HCT116 (cell line): ENCODE data around the gene RNF175. TPM values are rescaled to one million over a fixed set of nuclear protein-coding genes. Genes with fewer than 3 reads are reported as not detected.
A peak's percentile ranks its signal among the peaks of the same experiment; 100 is the strongest.

Experiments
- ATAC-seq: fragments of 200-7000 bp; cut with Tn5 transposase; 2 replicates; pipeline ENCODE4 v1.9.1; 2020; ENCODE audit warnings: mild to moderate bottlenecking, moderate library complexity
- BruUV-seq: library from RNA; stranded (reverse); fragments of 400-500 nt; replicated peaks from 2 replicates; lab custom pipeline; 2021; lab: Mats Ljungman, UMichigan
- CTCF ChIA-PET: fragments of 300-600 bp; sonication (Branson Sonifier 250); formaldehyde crosslinking; loops from one replicate; lab custom pipeline; 2021; ENCODE audit warnings: antibody characterized with exemption; lab: Charles Lee
- POLR2A ChIA-PET: fragments of 300-600, 350-600 bp; sonication (Branson Sonifier 250); formaldehyde crosslinking; loops from one replicate; lab custom pipeline; 2021; ENCODE audit warnings: antibody characterized with exemption; lab: Charles Lee
- RAD21 ChIA-PET, 2 experiments: fragments of 300-600 bp; sonication (Branson Sonifier 250); formaldehyde crosslinking; loops; one replicate each; lab custom pipeline; 2023; ENCODE audit warnings: low total read pairs in 2 of 2; ENCODE audit not compliant: uncharacterized antibody in 2 of 2, unreplicated experiment in 2 of 2, low non-redundant PET in 1 of 2; lab: Charles Lee
- DNase-seq: peaks from one replicate; pipeline ENCODE4 v3.0.0-alpha.2; 2010; ENCODE audit warnings: low read depth, low spot score
- H2AFZ ChIP-seq: fragments of 200-600 bp; shearing (Covaris generic), sonication (generic); 2 replicates; pipeline ENCODE4 v1.6.1; 2017; ENCODE audit warnings: low read depth, mixed run types, mixed read lengths, antibody characterized with exemption, low read length; ENCODE audit not compliant: poor library complexity, severe bottlenecking
- H3K27ac ChIP-seq: 2 replicates; pipeline ENCODE4 v1.5.1; 2012; ENCODE audit warnings: low read depth, low read length
- H3K27me3 ChIP-seq: fragments of 200-600 bp; sonication (generic); 2 replicates; pipeline ENCODE4 v1.6.1; 2016; ENCODE audit warnings: mixed run types, low read length, mixed read lengths; ENCODE audit not compliant: insufficient read depth
- H3K36me3 ChIP-seq, 2 experiments: fragments of 200-500 bp in 1 of 2; fragments of 200-600 bp in 1 of 2; sonication (Bioruptor generic) in 1 of 2; sonication (generic) in 1 of 2; 2 replicates each; pipeline versions ENCODE4 v1.5.1 to v1.6.1; 2014 to 2016; ENCODE audit warnings: low read length in 2 of 2, inconsistent platforms in 1 of 2, mixed read lengths in 1 of 2, mixed run types in 1 of 2; ENCODE audit not compliant: insufficient read depth in 2 of 2, control insufficient read depth in 1 of 2
- H3K4me1 ChIP-seq, 2 experiments: fragments of 200-600 bp in 1 of 2; sonication (generic) in 1 of 2; 2 replicates each; pipeline versions ENCODE4 v1.5.1 to v1.6.1; 2012 to 2017; ENCODE audit warnings: low read length in 2 of 2, inconsistent platforms in 1 of 2, mild to moderate bottlenecking in 1 of 2, mixed read lengths in 1 of 2, mixed run types in 1 of 2, moderate library complexity in 1 of 2; ENCODE audit not compliant: insufficient read depth in 2 of 2, control insufficient read depth in 1 of 2
- H3K4me2 ChIP-seq: fragments of 200-600 bp; sonication (generic); 2 replicates; pipeline ENCODE4 v1.6.1; 2017; ENCODE audit warnings: mixed run types, low read length, mixed read lengths
- H3K4me3 ChIP-seq, 2 experiments: fragments of 200-600 bp in 1 of 2; sonication (generic) in 1 of 2; replicated peaks in 1 of 2; 2 replicates each; pipeline ENCODE4 v1.5.1; 2011 to 2016; ENCODE audit warnings: low read length in 2 of 2, control low read depth in 1 of 2, low read depth in 1 of 2, mild to moderate bottlenecking in 1 of 2, mixed read lengths in 1 of 2, mixed run types in 1 of 2
- H3K79me2 ChIP-seq: fragments of 200-600 bp; sonication (generic); 2 replicates; pipeline ENCODE4 v1.6.1; 2017; ENCODE audit warnings: mild to moderate bottlenecking, mixed run types, low read length, moderate library complexity, mixed read lengths; ENCODE audit not compliant: insufficient read depth
- H3K9ac ChIP-seq: fragments of 200-600 bp; sonication (generic); 2 replicates; pipeline ENCODE4 v1.6.1; 2016; ENCODE audit warnings: low read length, mixed read lengths
- H3K9me2 ChIP-seq: fragments of 200-600 bp; sonication (generic), shearing (Covaris generic); 2 replicates; pipeline ENCODE4 v1.6.1; 2017; ENCODE audit warnings: mixed run types, mild to moderate bottlenecking, moderate library complexity; ENCODE audit not compliant: insufficient read depth
- H3K9me3 ChIP-seq, 2 experiments: fragments of 200-500 bp in 1 of 2; fragments of 200-600 bp in 1 of 2; sonication (Bioruptor generic) in 1 of 2; sonication (generic) in 1 of 2; 2 replicates each; pipeline ENCODE4 v1.6.1; 2014 to 2017; ENCODE audit warnings: low read length in 2 of 2, mixed read lengths in 2 of 2, inconsistent platforms in 1 of 2, low read depth in 1 of 2, mild to moderate bottlenecking in 1 of 2, mixed run types in 1 of 2, moderate library complexity in 1 of 2; ENCODE audit not compliant: control insufficient read depth in 1 of 2, insufficient read depth in 1 of 2
- H4K20me1 ChIP-seq: fragments of 200-600 bp; sonication (generic), shearing (Covaris generic); 2 replicates; pipeline ENCODE4 v1.6.1; 2017; ENCODE audit warnings: mixed run types, mild to moderate bottlenecking, moderate library complexity; ENCODE audit not compliant: insufficient read depth
- CEBPB ChIP-seq: IDR thresholded peaks from 2 replicates; pipeline ENCODE4 v1.6.1; 2012; ENCODE audit warnings: low read depth
- CTCF ChIP-seq, 3 experiments: fragments of 200-600 bp in 1 of 3; sonication (generic) in 1 of 3; IDR thresholded peaks in 2 of 3; conservative IDR thresholded peaks in 1 of 3; 2 replicates each; pipeline ENCODE4 v1.5.1; 2012 to 2017; ENCODE audit warnings: low read depth in 2 of 3, low read length in 2 of 3, antibody characterized with exemption in 1 of 3, borderline replicate concordance in 1 of 3, control low read depth in 1 of 3, mild to moderate bottlenecking in 1 of 3, mixed read lengths in 1 of 3, mixed run types in 1 of 3, moderate library complexity in 1 of 3; ENCODE audit not compliant: insufficient read depth in 1 of 3
- EGR1 ChIP-seq: IDR thresholded peaks from 2 replicates; pipeline ENCODE4 v1.6.1; 2012; ENCODE audit warnings: low read depth
- EZH2phosphoT487 ChIP-seq: fragments of 200-600 bp; IDR thresholded peaks from 2 replicates; pipeline ENCODE4 v1.6.1; 2018; ENCODE audit warnings: antibody characterized with exemption, borderline replicate concordance
- FOSL1 ChIP-seq: IDR thresholded peaks from 2 replicates; pipeline ENCODE4 v1.6.1; 2012; ENCODE audit warnings: low read depth
- JUND ChIP-seq: IDR thresholded peaks from 2 replicates; pipeline ENCODE4 v1.6.1; 2012
- POLR2A ChIP-seq: IDR thresholded peaks from 2 replicates; pipeline ENCODE4 v1.7.0; 2011; ENCODE audit warnings: borderline replicate concordance; ENCODE audit not compliant: insufficient read depth, insufficient read length; ENCODE audit errors: extremely low read depth
- POLR2AphosphoS5 ChIP-seq: IDR thresholded peaks from 2 replicates; pipeline ENCODE4 v1.6.1; 2011; ENCODE audit warnings: mild to moderate bottlenecking, low read depth, low read length, moderate library complexity
- RAD21 ChIP-seq: IDR thresholded peaks from 2 replicates; pipeline ENCODE4 v1.6.1; 2012; ENCODE audit warnings: low read depth, mild to moderate bottlenecking
- SIN3A ChIP-seq: IDR thresholded peaks from 2 replicates; pipeline ENCODE4 v1.6.1; 2012; ENCODE audit warnings: low read depth
- SP1 ChIP-seq: IDR thresholded peaks from 2 replicates; pipeline ENCODE4 v1.6.1; 2012; ENCODE audit warnings: low read depth
- SRF ChIP-seq: IDR thresholded peaks from 2 replicates; pipeline ENCODE4 v1.6.1; 2012; ENCODE audit warnings: low read depth
- ZFX ChIP-seq: fragments of 450-650 bp; IDR thresholded peaks from 2 replicates; pipeline ENCODE4 v1.6.1; 2017
- intact Hi-C: fragments of 100-400 bp; cut with micrococcal nuclease; formaldehyde crosslinking; loops from 2 replicates; pipeline ENCODE4 v1.10.0; 2022
- total RNA-seq: library from RNA; stranded (reverse); gene quantifications from one replicate; pipeline ENCODE4 v1.2.1, GENCODE V29; 2021; ENCODE audit not compliant: unreplicated experiment
- TF ChIP-seq, protein P1 (sequence below): IDR thresholded peaks from 2 replicates; pipeline ENCODE4 v1.6.1; 2012

RNF175 gene
- total RNA-seq, 1 experiment from 2014 or later: not detected

DNA sequence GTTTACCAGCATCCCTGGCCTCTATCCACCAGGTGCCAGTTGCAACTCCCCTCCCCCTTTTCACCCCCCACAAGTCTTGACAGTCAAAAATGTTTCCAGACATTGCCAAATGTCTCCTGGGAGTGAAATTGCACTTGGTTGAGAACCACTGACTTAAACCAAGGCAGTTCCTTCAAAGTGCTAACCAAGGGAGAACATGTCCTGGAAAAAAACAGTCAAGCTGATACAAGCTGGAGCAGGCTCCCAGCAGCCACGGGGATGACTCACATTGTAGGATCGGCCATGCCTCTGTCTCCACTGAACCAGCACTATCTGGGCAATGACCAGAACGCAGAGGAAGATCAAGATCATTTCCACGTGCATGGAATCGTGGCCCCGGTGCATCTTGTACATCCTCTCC is 11.4 kb downstream of the RNF175 start:
- Histone ChIP-seq H4K20me1 (no peaks in the 10 kb centered on the region), H3K4me3 (no peak overlapping the region)
- POLR2A ChIA-PET: no interaction called here
- intact Hi-C loops: no loop called here
- TF ChIP-seq JUND (0 out of 2 replicates have a peak, but pooled peaks have one; percentile 13), CTCF (IDR thresholded peaks at IDR 0.05 in 2 of 3, conservative IDR thresholded peaks at IDR 0.05 in 1 of 3; ENCODE audit: borderline replicate concordance in 1 of 3, insufficient read depth in 1 of 3, low read depth in 2 of 3, low read length in 2 of 3) (no peak), SRF (no peak), EGR1 (no peak)
- TF ChIP-seq, all 23 proteins: peak for 1
- no peaks in the 10 kb centered on the region for H3K27me3 ChIP-seq
- H2AFZ ChIP-seq: no peak overlapping the region
- H3K4me1 ChIP-seq: peaks cover 0 to 7% of the 10 kb centered on the region in 2 experiments; a peak in 1 of 4 replicates
- no peak overlapping the region for H3K27ac ChIP-seq
- H3K9me3 ChIP-seq: no peaks in the 10 kb centered on the region
- ChIA-PET CTCF (no interaction called here), RAD21 (no interaction called here)
- BruUV-seq: no TSS peak
- no peak overlapping the region for H3K4me2 ChIP-seq
- H3K9ac ChIP-seq: no peak overlapping the region
- ATAC-seq (no peak), DNase-seq (no peak)
- no peaks in the 10 kb centered on the region for H3K9me2 ChIP-seq
- H3K36me3 ChIP-seq: no peaks in the 10 kb centered on the region
- H3K79me2 ChIP-seq: no peaks in the 10 kb centered on the region

DNA sequence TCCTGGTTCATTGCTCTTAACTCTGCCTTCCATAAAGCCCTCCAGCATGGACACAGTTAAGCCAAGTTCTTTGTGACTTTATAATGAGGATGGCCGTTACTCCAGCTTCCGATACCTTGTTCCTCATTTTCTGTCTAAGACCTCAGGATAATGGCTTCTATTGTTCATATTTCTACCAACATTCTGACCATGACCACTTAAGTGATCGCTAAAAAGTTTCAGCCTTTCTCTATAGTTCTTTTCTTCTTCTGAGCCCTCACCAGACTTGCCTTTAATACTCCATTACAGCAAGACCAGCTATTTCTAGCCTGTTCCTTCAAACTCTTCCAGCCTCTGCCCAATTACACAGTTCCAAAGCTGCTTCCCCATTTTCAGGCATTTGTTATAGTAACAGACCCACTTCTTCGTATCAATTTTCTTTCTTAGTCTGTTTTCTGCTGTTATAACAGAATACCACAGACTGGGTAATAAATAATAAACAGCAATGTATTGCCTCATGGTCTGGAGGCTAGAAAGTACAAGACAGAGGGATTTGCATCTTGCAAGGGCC is 12.3 kb downstream of the RNF175 start:
- Histone ChIP-seq H3K4me1 (peaks cover 0 to 7% of the 10 kb centered on the region in 2 experiments; a peak in 1 of 4 replicates), H3K36me3 (no peaks in the 10 kb centered on the region), H3K27ac (no peak overlapping the region), H4K20me1 (no peaks in the 10 kb centered on the region), H3K4me2 (no peak overlapping the region), H3K9me2 (no peaks in the 10 kb centered on the region), H3K9ac (no peak overlapping the region), H3K27me3 (no peaks in the 10 kb centered on the region), H3K9me3 (no peaks in the 10 kb centered on the region), H2AFZ (no peak overlapping the region), H3K79me2 (no peaks in the 10 kb centered on the region), H3K4me3 (no peak overlapping the region)
- TF ChIP-seq SIN3A (no peak), CEBPB (no peak), EZH2phosphoT487 (no peak), SP1 (no peak), FOSL1 (no peak), ZFX (no peak), RAD21 (no peak), POLR2AphosphoS5 (no peak), POLR2A (no peak)
- TF ChIP-seq, protein P1, sequence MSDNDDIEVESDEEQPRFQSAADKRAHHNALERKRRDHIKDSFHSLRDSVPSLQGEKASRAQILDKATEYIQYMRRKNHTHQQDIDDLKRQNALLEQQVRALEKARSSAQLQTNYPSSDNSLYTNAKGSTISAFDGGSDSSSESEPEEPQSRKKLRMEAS: no peak
- RAD21 ChIA-PET: no interaction called here
- no peak for DNase-seq
- BruUV-seq: no TSS peak
- ATAC-seq: no peak
- POLR2A ChIA-PET: no interaction called here
- CTCF ChIA-PET: no interaction called here
- intact Hi-C loops: no loop called here
